Measurements from ENCODE around the gene DPP4.

DNA sequence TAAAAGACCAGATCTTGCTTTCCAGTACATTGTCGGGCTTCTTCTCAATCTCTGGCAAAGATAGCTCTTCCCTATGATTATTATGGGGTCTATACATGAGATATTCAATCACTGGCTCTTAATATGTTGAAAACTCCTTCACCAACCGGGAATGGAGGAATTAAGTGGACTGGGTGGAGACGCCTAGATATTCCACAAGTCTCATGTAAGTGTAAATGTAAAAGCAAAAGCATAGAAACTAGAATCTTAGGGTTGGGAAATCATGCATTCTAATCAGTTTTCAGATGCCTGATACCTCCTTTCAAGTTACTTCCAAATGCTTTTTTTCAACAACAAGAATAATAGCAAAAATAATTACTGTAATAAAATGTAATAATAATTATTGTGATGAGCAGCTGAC is 38.0 kb downstream of the DPP4 start:
- no peak for TF ChIP-seq EZH2 (IDR thresholded peaks at IDR 0.05; ENCODE audit: low read length)
- TF ChIP-seq, protein P1, sequence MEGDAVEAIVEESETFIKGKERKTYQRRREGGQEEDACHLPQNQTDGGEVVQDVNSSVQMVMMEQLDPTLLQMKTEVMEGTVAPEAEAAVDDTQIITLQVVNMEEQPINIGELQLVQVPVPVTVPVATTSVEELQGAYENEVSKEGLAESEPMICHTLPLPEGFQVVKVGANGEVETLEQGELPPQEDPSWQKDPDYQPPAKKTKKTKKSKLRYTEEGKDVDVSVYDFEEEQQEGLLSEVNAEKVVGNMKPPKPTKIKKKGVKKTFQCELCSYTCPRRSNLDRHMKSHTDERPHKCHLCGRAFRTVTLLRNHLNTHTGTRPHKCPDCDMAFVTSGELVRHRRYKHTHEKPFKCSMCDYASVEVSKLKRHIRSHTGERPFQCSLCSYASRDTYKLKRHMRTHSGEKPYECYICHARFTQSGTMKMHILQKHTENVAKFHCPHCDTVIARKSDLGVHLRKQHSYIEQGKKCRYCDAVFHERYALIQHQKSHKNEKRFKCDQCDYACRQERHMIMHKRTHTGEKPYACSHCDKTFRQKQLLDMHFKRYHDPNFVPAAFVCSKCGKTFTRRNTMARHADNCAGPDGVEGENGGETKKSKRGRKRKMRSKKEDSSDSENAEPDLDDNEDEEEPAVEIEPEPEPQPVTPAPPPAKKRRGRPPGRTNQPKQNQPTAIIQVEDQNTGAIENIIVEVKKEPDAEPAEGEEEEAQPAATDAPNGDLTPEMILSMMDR (optimal IDR thresholded peaks at IDR 0.05 in 1 of 3, IDR thresholded peaks at IDR 0.05 in 1 of 3, conservative IDR thresholded peaks at IDR 0.05 in 1 of 3; ENCODE audit: extremely low read depth in 1 of 3, insufficient read depth in 2 of 3, low read length in 3 of 3): no peak

All from keratinocyte (primary cell).